ENCODE measurements around the gene LRRC8B.

LRRC8B gene

GRCh38 chr1:89599332-89599630, 74.7 kb downstream of the LRRC8B start:
- DNase-seq (ENCODE audit: low read depth), result no peak
- no peak overlapping the region for H3K4me3 ChIP-seq (ENCODE audit: low read depth, low read length)
- TF ChIP-seq, protein P1, sequence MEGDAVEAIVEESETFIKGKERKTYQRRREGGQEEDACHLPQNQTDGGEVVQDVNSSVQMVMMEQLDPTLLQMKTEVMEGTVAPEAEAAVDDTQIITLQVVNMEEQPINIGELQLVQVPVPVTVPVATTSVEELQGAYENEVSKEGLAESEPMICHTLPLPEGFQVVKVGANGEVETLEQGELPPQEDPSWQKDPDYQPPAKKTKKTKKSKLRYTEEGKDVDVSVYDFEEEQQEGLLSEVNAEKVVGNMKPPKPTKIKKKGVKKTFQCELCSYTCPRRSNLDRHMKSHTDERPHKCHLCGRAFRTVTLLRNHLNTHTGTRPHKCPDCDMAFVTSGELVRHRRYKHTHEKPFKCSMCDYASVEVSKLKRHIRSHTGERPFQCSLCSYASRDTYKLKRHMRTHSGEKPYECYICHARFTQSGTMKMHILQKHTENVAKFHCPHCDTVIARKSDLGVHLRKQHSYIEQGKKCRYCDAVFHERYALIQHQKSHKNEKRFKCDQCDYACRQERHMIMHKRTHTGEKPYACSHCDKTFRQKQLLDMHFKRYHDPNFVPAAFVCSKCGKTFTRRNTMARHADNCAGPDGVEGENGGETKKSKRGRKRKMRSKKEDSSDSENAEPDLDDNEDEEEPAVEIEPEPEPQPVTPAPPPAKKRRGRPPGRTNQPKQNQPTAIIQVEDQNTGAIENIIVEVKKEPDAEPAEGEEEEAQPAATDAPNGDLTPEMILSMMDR (conservative IDR thresholded peaks at IDR 0.05; ENCODE audit: low read depth, low read length), result no peak

GRCh38 chr1:89600451-89601224, 76.0 kb downstream of the LRRC8B start:
- TF ChIP-seq, protein P1 (conservative IDR thresholded peaks at IDR 0.05; ENCODE audit: low read depth, low read length), result no peak

DNA sequence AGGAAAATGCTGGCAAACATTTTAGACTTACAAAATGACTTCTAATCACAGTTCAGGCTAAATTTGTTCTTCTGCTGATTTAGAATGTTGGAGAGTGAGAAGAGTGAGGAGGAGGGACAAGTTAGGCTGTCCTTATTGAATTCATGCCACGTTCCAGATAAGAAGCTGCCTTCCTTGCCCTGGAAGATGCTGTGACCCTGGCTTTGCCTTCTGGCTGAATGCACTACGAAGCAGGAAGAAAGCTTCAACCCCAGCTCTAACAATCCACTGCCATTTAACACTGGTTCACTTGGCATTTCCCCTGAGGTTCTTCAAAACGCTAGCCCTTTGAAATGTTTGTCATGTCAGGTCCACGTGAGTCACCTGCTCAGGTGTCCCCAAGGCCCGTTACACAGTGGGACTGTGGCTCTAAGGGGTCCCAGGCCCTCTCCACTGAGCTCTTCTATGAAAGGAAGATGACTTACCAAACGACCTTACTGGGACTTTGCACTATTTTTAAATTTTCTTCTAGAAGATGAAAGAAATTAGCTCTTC, 78.3 kb downstream of the LRRC8B start:
- no peak for DNase-seq (ENCODE audit: low read depth)
- TF ChIP-seq, protein P1 (conservative IDR thresholded peaks at IDR 0.05; ENCODE audit: low read depth, low read length), result no peak

More at GRCh38 chr1:89600451-89601224, 76.0 kb downstream of the LRRC8B start:
- no peak overlapping the region for H3K4me3 ChIP-seq (ENCODE audit: low read depth, low read length)
- DNase-seq (ENCODE audit: low read depth), result no peak

GRCh38 chr1:89603651-89604413, 79.2 kb downstream of the LRRC8B start:
- no peak overlapping the region for H3K4me3 ChIP-seq (ENCODE audit: low read depth, low read length)
- peak; percentile 28 for DNase-seq (ENCODE audit: low read depth)
- TF ChIP-seq, protein P1 (conservative IDR thresholded peaks at IDR 0.05; ENCODE audit: low read depth, low read length), result no peak

More for the DNA sequence above, 78.3 kb downstream of the LRRC8B start:
- H3K4me3 ChIP-seq (ENCODE audit: low read depth, low read length), result no peak overlapping the region

- DNase-seq (ENCODE audit: low read depth), result no peak
- H3K4me3 ChIP-seq (ENCODE audit: low read depth, low read length), result no peak overlapping the region
- TF ChIP-seq, protein P1 (conservative IDR thresholded peaks at IDR 0.05; ENCODE audit: low read depth, low read length), result no peak
These were observed 79.7 kb downstream of the LRRC8B start for GRCh38 chr1:89604414-89604735.

- TF ChIP-seq, protein P1 (conservative IDR thresholded peaks at IDR 0.05; ENCODE audit: low read depth, low read length), result no peak
- peak; percentile 79 for DNase-seq (ENCODE audit: low read depth)
- H3K4me3 ChIP-seq (ENCODE audit: low read depth, low read length), result no peak overlapping the region
These were observed 81.1 kb downstream of the LRRC8B start for GRCh38 chr1:89605692-89606091.
